ENCODE data around the gene PAK4.

The PAK4 gene

GRCh38 chr19:39177736-39178135, 52.1 kb downstream of the PAK4 start:
- no peak for DNase-seq (ENCODE audit: low read depth in 2 of 3, low spot score in 1 of 3)

- no peak for DNase-seq (ENCODE audit: low read depth in 2 of 3, low spot score in 1 of 3)
These were observed 52.9 kb downstream of the PAK4 start for GRCh38 chr19:39178296-39179006.

- DNase-seq (ENCODE audit: low read depth in 2 of 3, low spot score in 1 of 3) = no peak
These were observed 54.2 kb downstream of the PAK4 start for GRCh38 chr19:39179754-39180153.

GRCh38 chr19:39180749-39181148, 55.2 kb downstream of the PAK4 start:
- no peak for DNase-seq (ENCODE audit: low read depth in 2 of 3, low spot score in 1 of 3)

- DNase-seq (ENCODE audit: low read depth in 2 of 3, low spot score in 1 of 3) = no peak
These were observed 56.1 kb downstream of the PAK4 start for GRCh38 chr19:39181500-39182173.

- no peak for DNase-seq (ENCODE audit: low read depth in 2 of 3, low spot score in 1 of 3)
These were observed 56.6 kb downstream of the PAK4 start for GRCh38 chr19:39182174-39182505.

- no peak for DNase-seq (ENCODE audit: low read depth in 2 of 3, low spot score in 1 of 3)
These were observed 57.5 kb downstream of the PAK4 start for GRCh38 chr19:39183104-39183503.

- DNase-seq (ENCODE audit: low read depth in 2 of 3, low spot score in 1 of 3) = no peak
These were observed 60.8 kb downstream of the PAK4 start for GRCh38 chr19:39186391-39186790.

- DNase-seq (ENCODE audit: low read depth in 2 of 3, low spot score in 1 of 3) = no peak
These were observed 62.0 kb downstream of the PAK4 start for GRCh38 chr19:39187552-39187943.

- DNase-seq (ENCODE audit: low read depth in 2 of 3, low spot score in 1 of 3) = no peak
These were observed 63.4 kb downstream of the PAK4 start for GRCh38 chr19:39188960-39189359.

GRCh38 chr19:39190768-39191167, 65.2 kb downstream of the PAK4 start:
- DNase-seq (ENCODE audit: low read depth in 2 of 3, low spot score in 1 of 3) = no peak

- DNase-seq (ENCODE audit: low read depth in 2 of 3, low spot score in 1 of 3) = no peak
These were observed 67.3 kb downstream of the PAK4 start for GRCh38 chr19:39192846-39193245.

GRCh38 chr19:39193803-39194202, 68.2 kb downstream of the PAK4 start:
- DNase-seq (ENCODE audit: low read depth in 2 of 3, low spot score in 1 of 3) = no peak

- DNase-seq (ENCODE audit: low read depth in 2 of 3, low spot score in 1 of 3) = no peak
These were observed 69.4 kb downstream of the PAK4 start for GRCh38 chr19:39194832-39195542.

- DNase-seq (ENCODE audit: low read depth in 2 of 3, low spot score in 1 of 3) = no peak
These were observed 70.2 kb downstream of the PAK4 start for GRCh38 chr19:39195755-39196154.

GRCh38 chr19:39196320-39196719, 70.7 kb downstream of the PAK4 start:
- DNase-seq (ENCODE audit: low read depth in 2 of 3, low spot score in 1 of 3) = no peak

GRCh38 chr19:39196860-39197562, 71.4 kb downstream of the PAK4 start, which contains the start of gene NCCRP1:
Gene NCCRP1, plus strand, starts transcription at chr19:39196964. Its CDS starts 19 bp downstream, at chr19:39196983.
- no peak for DNase-seq (ENCODE audit: low read depth in 2 of 3, low spot score in 1 of 3)

GRCh38 chr19:39197808-39198207, 72.2 kb downstream of the PAK4 start:
- DNase-seq (ENCODE audit: low read depth in 2 of 3, low spot score in 1 of 3) = no peak

- DNase-seq (ENCODE audit: low read depth in 2 of 3, low spot score in 1 of 3) = no peak
These were observed 73.4 kb downstream of the PAK4 start for GRCh38 chr19:39199025-39199424.

- DNase-seq (ENCODE audit: low read depth in 2 of 3, low spot score in 1 of 3) = no peak
These were observed 74.6 kb downstream of the PAK4 start for GRCh38 chr19:39200066-39200802.

GRCh38 chr19:39200803-39201115, 75.2 kb downstream of the PAK4 start:
- DNase-seq (ENCODE audit: low read depth in 2 of 3, low spot score in 1 of 3) = no peak
